ENCODE measurements around the gene CHMP4A.
A peak's percentile ranks its signal among the peaks of the same experiment; 100 is the strongest.

The CHMP4A gene

GRCh38 chr14:24212924-24213865, at the start of gene CHMP4A:
CHMP4A (minus strand) TSS chr14:24213488; CDS start chr14:24213439, 49 bp downstream.
- peak; percentile 71 for DNase-seq

- no peak for DNase-seq
Observed at GRCh38 chr14:24261969-24262327, 48.7 kb upstream of the CHMP4A start.

- no peak for DNase-seq
Observed at GRCh38 chr14:24261256-24261968, 48.1 kb upstream of the CHMP4A start.

- no peak for DNase-seq
Observed at GRCh38 chr14:24260780-24261157, 47.5 kb upstream of the CHMP4A start.

- no peak for DNase-seq
Observed at GRCh38 chr14:24260026-24260779, 46.9 kb upstream of the CHMP4A start.

GRCh38 chr14:24259282-24260025, 46.2 kb upstream of the CHMP4A start:
- no peak for DNase-seq

- DNase-seq = no peak
Observed at GRCh38 chr14:24258548-24259265, 45.4 kb upstream of the CHMP4A start.

- no peak for DNase-seq
Observed at GRCh38 chr14:24258119-24258518, 44.8 kb upstream of the CHMP4A start.

- DNase-seq = no peak
Observed at GRCh38 chr14:24256960-24257359, 43.7 kb upstream of the CHMP4A start.

GRCh38 chr14:24255931-24256711, 42.8 kb upstream of the CHMP4A start:
- DNase-seq = no peak

GRCh38 chr14:24255438-24255837, 42.1 kb upstream of the CHMP4A start:
- no peak for DNase-seq

GRCh38 chr14:24254630-24255392, 41.5 kb upstream of the CHMP4A start:
- no peak for DNase-seq

- DNase-seq = no peak
Observed at GRCh38 chr14:24253936-24254335, 40.6 kb upstream of the CHMP4A start.

GRCh38 chr14:24252289-24253124, 39.2 kb upstream of the CHMP4A start:
- no peak for DNase-seq

GRCh38 chr14:24251880-24252288, 38.6 kb upstream of the CHMP4A start:
- DNase-seq = no peak

GRCh38 chr14:24250354-24250753, 37.1 kb upstream of the CHMP4A start:
- DNase-seq = no peak

- no peak for DNase-seq
Observed at GRCh38 chr14:24249230-24250021, 36.1 kb upstream of the CHMP4A start.

GRCh38 chr14:24247422-24247821, 34.1 kb upstream of the CHMP4A start:
- DNase-seq = no peak
